ENCODE measurements around the gene KIAA1755. TPM values are rescaled to one million over a fixed set of nuclear protein-coding genes. Genes with fewer than 3 reads are reported as not detected.

The KIAA1755 gene
- total and polyA plus RNA-seq, 3 experiments from 2014 or later, result not detected

GRCh38 chr20:38165089-38165965 lies 95.2 kb downstream of the KIAA1755 start, which contains the start of gene TGM2:
TGM2 (minus strand) TSS chr20:38165270; CDS start chr20:38165198, 72 bp downstream.
- Histone ChIP-seq H3K4me1 (ENCODE audit: insufficient read depth, low read length) (no peaks in the 10 kb centered on the region), H3K36me3 (ENCODE audit: insufficient read depth, low read length) (no peaks in the 10 kb centered on the region), H3K4me3 (ENCODE audit: low read length) (no peak within 1 kb of the TSS), H3K27ac (ENCODE audit: low read depth, low read length) (no peak within 1 kb of the TSS), H3K27me3 (ENCODE audit: insufficient read depth, low read length, poor library complexity, severe bottlenecking) (no peaks in the 10 kb centered on the region), H3K9me3 (ENCODE audit: low read length) (no peaks in the 10 kb centered on the region)
- DNase-seq, result peak in 4 of 5 donors; percentile 5 to 35 (median 24)
- Mint-ChIP-seq H3K4me3 (peak within 1 kb of the TSS in 3 of 7 donors; percentile 28 to 40 (median 31)), H3K36me3 (peaks cover 0 to 3% (median 0%) of the 10 kb centered on the region in 3 donors), H3K27me3 (peaks cover 9 to 25% of the 10 kb centered on the region in 2 donors), H3K4me1 (peaks cover 1 to 12% (median 6%) of the 10 kb centered on the region in 3 donors), H3K9me3 (no peaks in the 10 kb centered on the region), H3K27ac (peak within 1 kb of the TSS in 3 of 8 donors; percentile 33 to 63 (median 52))
- ChIA-PET POLR2A (no interaction called here), CTCF (interaction anchor here (2.6 kb wide), 1 partner anchor 108 kb away, joined by 8 read pairs; no protein-coding TSS in a partner anchor)

GRCh38 chr20:38164624-38165088 lies 95.9 kb downstream of the KIAA1755 start:
- Mint-ChIP-seq H3K27me3 (peaks cover 9 to 25% of the 10 kb centered on the region in 2 donors), H3K4me1 (peaks cover 1 to 12% (median 6%) of the 10 kb centered on the region in 3 donors), H3K9me3 (no peaks in the 10 kb centered on the region), H3K4me3 (no peak overlapping the region), H3K27ac (no peak overlapping the region), H3K36me3 (peaks cover 0 to 3% (median 0%) of the 10 kb centered on the region in 3 donors)
- H3K4me3 ChIP-seq (ENCODE audit: low read length), result no peak overlapping the region
- no peak for DNase-seq
- no peaks in the 10 kb centered on the region for H3K9me3 ChIP-seq (ENCODE audit: low read length)
- ChIA-PET CTCF (no interaction called here), POLR2A (no interaction called here)
- no peak overlapping the region for H3K27ac ChIP-seq (ENCODE audit: low read depth, low read length)
- H3K36me3 ChIP-seq (ENCODE audit: insufficient read depth, low read length), result no peaks in the 10 kb centered on the region
- H3K4me1 ChIP-seq (ENCODE audit: insufficient read depth, low read length), result no peaks in the 10 kb centered on the region
- no peaks in the 10 kb centered on the region for H3K27me3 ChIP-seq (ENCODE audit: insufficient read depth, low read length, poor library complexity, severe bottlenecking)

GRCh38 chr20:38164069-38164468 lies 96.5 kb downstream of the KIAA1755 start:
- Mint-ChIP-seq H3K27ac (no peak overlapping the region), H3K9me3 (no peaks in the 10 kb centered on the region), H3K36me3 (peaks cover 0 to 3% (median 0%) of the 10 kb centered on the region in 3 donors), H3K4me3 (no peak overlapping the region), H3K27me3 (peaks cover 9 to 25% of the 10 kb centered on the region in 2 donors), H3K4me1 (peaks cover 1 to 11% (median 6%) of the 10 kb centered on the region in 3 donors)
- Histone ChIP-seq H3K36me3 (ENCODE audit: insufficient read depth, low read length) (no peaks in the 10 kb centered on the region), H3K27me3 (ENCODE audit: insufficient read depth, low read length, poor library complexity, severe bottlenecking) (no peaks in the 10 kb centered on the region), H3K4me3 (ENCODE audit: low read length) (no peak overlapping the region), H3K9me3 (ENCODE audit: low read length) (no peaks in the 10 kb centered on the region), H3K27ac (ENCODE audit: low read depth, low read length) (no peak overlapping the region), H3K4me1 (ENCODE audit: insufficient read depth, low read length) (no peaks in the 10 kb centered on the region)
- POLR2A ChIA-PET, result no interaction called here
- CTCF ChIA-PET, result interaction anchor here (0.8 kb wide), 1 partner anchor 24 kb away, joined by 3 read pairs; no protein-coding TSS in a partner anchor
- no peak for DNase-seq

GRCh38 chr20:38162878-38163875 lies 97.4 kb downstream of the KIAA1755 start:
- Histone ChIP-seq H3K4me1 (ENCODE audit: insufficient read depth, low read length) (no peaks in the 10 kb centered on the region), H3K36me3 (ENCODE audit: insufficient read depth, low read length) (no peaks in the 10 kb centered on the region), H3K27ac (ENCODE audit: low read depth, low read length) (no peak overlapping the region), H3K27me3 (ENCODE audit: insufficient read depth, low read length, poor library complexity, severe bottlenecking) (no peaks in the 10 kb centered on the region), H3K4me3 (ENCODE audit: low read length) (no peak overlapping the region), H3K9me3 (ENCODE audit: low read length) (no peaks in the 10 kb centered on the region)
- no peak for DNase-seq
- Mint-ChIP-seq H3K4me3 (no peak overlapping the region), H3K27me3 (peaks cover 9 to 25% of the 10 kb centered on the region in 2 donors), H3K36me3 (peaks cover 0 to 3% (median 0%) of the 10 kb centered on the region in 3 donors), H3K9me3 (no peaks in the 10 kb centered on the region), H3K27ac (no peak overlapping the region), H3K4me1 (peaks cover 1 to 6% (median 5%) of the 10 kb centered on the region in 3 donors)
- POLR2A ChIA-PET, result no interaction called here
- CTCF ChIA-PET, result interaction anchor here (0.8 kb wide), 1 partner anchor 23 kb away, joined by 3 read pairs; no protein-coding TSS in a partner anchor

- Mint-ChIP-seq H3K27me3 (peaks cover 9 to 25% of the 10 kb centered on the region in 2 donors), H3K27ac (no peak overlapping the region), H3K36me3 (peaks cover 0 to 3% (median 0%) of the 10 kb centered on the region in 3 donors), H3K9me3 (no peaks in the 10 kb centered on the region), H3K4me3 (no peak overlapping the region), H3K4me1 (peaks cover 1 to 6% (median 5%) of the 10 kb centered on the region in 3 donors)
- no peak overlapping the region for H3K4me3 ChIP-seq (ENCODE audit: low read length)
- no peaks in the 10 kb centered on the region for H3K4me1 ChIP-seq (ENCODE audit: insufficient read depth, low read length)
- ChIA-PET CTCF (no interaction called here), POLR2A (no interaction called here)
- H3K27me3 ChIP-seq (ENCODE audit: insufficient read depth, low read length, poor library complexity, severe bottlenecking), result no peaks in the 10 kb centered on the region
- DNase-seq, result no peak
- H3K36me3 ChIP-seq (ENCODE audit: insufficient read depth, low read length), result no peaks in the 10 kb centered on the region
- H3K9me3 ChIP-seq (ENCODE audit: low read length), result no peaks in the 10 kb centered on the region
- no peak overlapping the region for H3K27ac ChIP-seq (ENCODE audit: low read depth, low read length)
Observed at GRCh38 chr20:38162149-38162548, 98.4 kb downstream of the KIAA1755 start.

- Mint-ChIP-seq H3K9me3 (no peaks in the 10 kb centered on the region), H3K4me3 (no peak overlapping the region), H3K4me1 (peaks cover 1 to 6% (median 5%) of the 10 kb centered on the region in 3 donors), H3K27ac (no peak overlapping the region), H3K27me3 (peaks cover 9 to 24% of the 10 kb centered on the region in 2 donors), H3K36me3 (peaks cover 0 to 3% (median 0%) of the 10 kb centered on the region in 3 donors)
- Histone ChIP-seq H3K36me3 (ENCODE audit: insufficient read depth, low read length) (no peaks in the 10 kb centered on the region), H3K27ac (ENCODE audit: low read depth, low read length) (no peak overlapping the region), H3K4me1 (ENCODE audit: insufficient read depth, low read length) (no peaks in the 10 kb centered on the region), H3K9me3 (ENCODE audit: low read length) (no peaks in the 10 kb centered on the region), H3K27me3 (ENCODE audit: insufficient read depth, low read length, poor library complexity, severe bottlenecking) (no peaks in the 10 kb centered on the region), H3K4me3 (ENCODE audit: low read length) (no peak overlapping the region)
- ChIA-PET CTCF (interaction anchor here (0.5 kb wide), 1 partner anchor 14 kb away, joined by 3 read pairs; no protein-coding TSS in a partner anchor), POLR2A (no interaction called here)
- no peak for DNase-seq
Observed at GRCh38 chr20:38161412-38161774, 99.1 kb downstream of the KIAA1755 start.

Data from CD8-positive, alpha-beta memory T cell (primary cell).